Thyroid gland (tissue), 4 donors: ENCODE data around the gene LUM. TPM values are rescaled to one million over a fixed set of nuclear protein-coding genes. Genes with fewer than 3 reads are reported as not detected.

Experiments
- DNase-seq, 2 donors: peaks; one replicate each; pipeline ENCODE4 v3.0.0-alpha.2; 2019
- H3K27ac ChIP-seq, 3 donors: fragments of 200-600 bp; sonication (generic); 1 replicate in 2 of 3; 2 replicates in 1 of 3; pipeline ENCODE4 v1.5.1; 2016 to 2019; ENCODE audit warnings: mild to moderate bottlenecking in 1 of 3, moderate library complexity in 1 of 3
- H3K27me3 ChIP-seq: fragments of 200-600 bp; sonication (generic); one replicate; pipeline ENCODE4 v1.5.1; 2019
- H3K36me3 ChIP-seq, 2 donors: fragments of 200-600 bp; sonication (generic); one replicate each; pipeline ENCODE4 v1.5.1; 2016 to 2019
- H3K4me1 ChIP-seq, 2 donors: fragments of 200-600 bp; sonication (generic); one replicate each; pipeline ENCODE4 v1.5.1; 2017 to 2019
- H3K4me3 ChIP-seq, 3 donors: fragments of 200-600 bp; sonication (generic); replicated peaks in 1 of 3; 1 replicate in 2 of 3; 2 replicates in 1 of 3; pipeline ENCODE4 v1.5.1; 2016; ENCODE audit warnings: mild to moderate bottlenecking in 1 of 3
- H3K9me3 ChIP-seq: fragments of 200-600 bp; sonication (generic); one replicate; pipeline ENCODE4 v1.5.1; 2017
- POLR2A ChIP-seq, 2 donors: fragments of 450-650 bp; IDR thresholded peaks; one replicate each; pipeline ENCODE4 v1.6.1; 2017; ENCODE audit warnings: antibody characterized with exemption in 2 of 2, mild to moderate bottlenecking in 2 of 2, moderate library complexity in 1 of 2
- WGBS, 2 donors: methylation state at CpG; one replicate each; pipeline ENCODE4 v1.1.5; 2017; 5-methylcytosine and 5-hydroxymethylcytosine counted together
- intact Hi-C: fragments of 100-400 bp; cut with DNase I; formaldehyde crosslinking; loops from one replicate; pipeline ENCODE4 v1.15.1; 2023
- total RNA-seq, 4 donors: library from RNA; depleted of rRNA; stranded (reverse); fragments of >200 nt; gene quantifications; one replicate each; pipeline ENCODE4 v1.2.3, GENCODE V29; 2016
- TF ChIP-seq, protein P1 (sequence below), 6 experiments: fragments of 200-600 bp in 3 of 6; fragments of 450-650 bp in 3 of 6; sonication (generic) in 3 of 6; IDR thresholded peaks; one replicate each; pipeline ENCODE4 v1.5.1; 2016 to 2019; ENCODE audit warnings: antibody characterized with exemption in 6 of 6, mild to moderate bottlenecking in 2 of 6, inconsistent platforms in 1 of 6, moderate library complexity in 1 of 6

The LUM gene
- total RNA-seq, 4 donors from 2014 or later: 36.7 to 840 (median 127) TPM

GRCh38 chr12:91099836-91100235, 11.5 kb downstream of the LUM start:
- no peaks in the 10 kb centered on the region for H3K9me3 ChIP-seq
- H3K36me3 ChIP-seq: no peaks in the 10 kb centered on the region
- TF ChIP-seq POLR2A (IDR thresholded peaks at IDR 0.05): no peak
- TF ChIP-seq, protein P1, sequence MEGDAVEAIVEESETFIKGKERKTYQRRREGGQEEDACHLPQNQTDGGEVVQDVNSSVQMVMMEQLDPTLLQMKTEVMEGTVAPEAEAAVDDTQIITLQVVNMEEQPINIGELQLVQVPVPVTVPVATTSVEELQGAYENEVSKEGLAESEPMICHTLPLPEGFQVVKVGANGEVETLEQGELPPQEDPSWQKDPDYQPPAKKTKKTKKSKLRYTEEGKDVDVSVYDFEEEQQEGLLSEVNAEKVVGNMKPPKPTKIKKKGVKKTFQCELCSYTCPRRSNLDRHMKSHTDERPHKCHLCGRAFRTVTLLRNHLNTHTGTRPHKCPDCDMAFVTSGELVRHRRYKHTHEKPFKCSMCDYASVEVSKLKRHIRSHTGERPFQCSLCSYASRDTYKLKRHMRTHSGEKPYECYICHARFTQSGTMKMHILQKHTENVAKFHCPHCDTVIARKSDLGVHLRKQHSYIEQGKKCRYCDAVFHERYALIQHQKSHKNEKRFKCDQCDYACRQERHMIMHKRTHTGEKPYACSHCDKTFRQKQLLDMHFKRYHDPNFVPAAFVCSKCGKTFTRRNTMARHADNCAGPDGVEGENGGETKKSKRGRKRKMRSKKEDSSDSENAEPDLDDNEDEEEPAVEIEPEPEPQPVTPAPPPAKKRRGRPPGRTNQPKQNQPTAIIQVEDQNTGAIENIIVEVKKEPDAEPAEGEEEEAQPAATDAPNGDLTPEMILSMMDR (IDR thresholded peaks at IDR 0.05): no peak
- DNase-seq: no peak
- H3K4me1 ChIP-seq: no peaks in the 10 kb centered on the region
- intact Hi-C loops: no loop called here
- no peak overlapping the region for H3K4me3 ChIP-seq
- H3K27me3 ChIP-seq: no peaks in the 10 kb centered on the region
- 74 to 83% methylated on average over 2 of the region's 2 CpGs for WGBS, 2 donors
- H3K27ac ChIP-seq: no peak overlapping the region

- no peaks in the 10 kb centered on the region for H3K4me1 ChIP-seq
- H3K9me3 ChIP-seq: no peaks in the 10 kb centered on the region
- no peak for TF ChIP-seq POLR2A (IDR thresholded peaks at IDR 0.05)
- intact Hi-C loops: no loop called here
- H3K27ac ChIP-seq: no peak overlapping the region
- 48 to 49% methylated on average over 2 of the region's 2 CpGs for WGBS, 2 donors
- DNase-seq: no peak
- no peaks in the 10 kb centered on the region for H3K36me3 ChIP-seq
- no peak overlapping the region for H3K4me3 ChIP-seq
- no peaks in the 10 kb centered on the region for H3K27me3 ChIP-seq
These were observed 12.0 kb downstream of the LUM start for GRCh38 chr12:91099341-91099740.

DNA sequence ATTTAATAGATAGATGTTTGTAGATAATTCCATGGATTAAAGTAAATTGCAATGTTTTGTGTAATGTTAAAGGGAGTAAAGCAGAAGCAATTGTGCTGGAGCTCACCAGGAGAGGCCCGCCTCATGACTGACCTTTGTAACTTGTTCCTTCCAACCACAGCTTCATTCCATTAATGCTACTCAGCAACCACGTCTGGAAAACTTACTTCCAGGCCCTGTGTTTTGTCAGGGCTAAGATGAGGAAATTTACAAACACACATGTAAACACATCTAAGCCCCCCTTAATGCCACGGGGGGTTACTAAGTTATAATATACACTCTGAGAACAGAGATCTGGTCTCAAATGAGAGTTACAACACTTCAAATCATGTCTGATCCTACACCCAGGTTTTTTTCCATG, 12.4 kb downstream of the LUM start:
- Histone ChIP-seq H3K36me3 (no peaks in the 10 kb centered on the region), H3K4me1 (no peaks in the 10 kb centered on the region), H3K27me3 (no peaks in the 10 kb centered on the region), H3K27ac (no peak overlapping the region), H3K9me3 (no peaks in the 10 kb centered on the region), H3K4me3 (no peak overlapping the region)
- no peak for DNase-seq
- intact Hi-C loops: no loop called here
- WGBS, 2 donors: 52 to 57% methylated on average over 3 of the region's 3 CpGs
- no peak for TF ChIP-seq POLR2A (IDR thresholded peaks at IDR 0.05)
- TF ChIP-seq, protein P1 (IDR thresholded peaks at IDR 0.05): no peak

- TF ChIP-seq, protein P1 (IDR thresholded peaks at IDR 0.05): no peak
- no peak for TF ChIP-seq POLR2A (IDR thresholded peaks at IDR 0.05)
- Histone ChIP-seq H3K4me3 (no peak overlapping the region), H3K36me3 (no peaks in the 10 kb centered on the region), H3K9me3 (no peaks in the 10 kb centered on the region), H3K27me3 (no peaks in the 10 kb centered on the region), H3K27ac (no peak overlapping the region), H3K4me1 (no peaks in the 10 kb centered on the region)
- no peak for DNase-seq
- intact Hi-C loops: no loop called here
These were observed 12.8 kb downstream of the LUM start for GRCh38 chr12:91098461-91098860.

DNA sequence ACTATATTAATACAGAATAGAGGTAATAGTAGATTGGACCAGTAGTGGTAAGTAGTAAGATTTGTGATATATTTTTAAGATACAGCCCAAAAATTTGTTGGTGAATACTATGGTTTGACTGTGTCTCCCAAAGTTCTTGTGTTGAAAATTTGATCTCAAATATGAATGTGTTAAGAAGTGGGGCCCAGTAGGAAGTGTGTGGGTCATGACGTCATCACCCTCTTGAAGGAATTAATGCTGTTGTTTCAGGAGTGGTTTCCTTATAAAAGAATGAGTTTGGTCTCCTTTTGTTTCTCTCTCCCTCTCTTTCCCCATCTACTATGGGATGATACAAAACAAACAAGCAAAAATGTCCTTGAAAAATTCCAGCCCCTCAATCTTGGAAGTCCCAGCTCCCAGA, 16.3 kb downstream of the LUM start:
- no peak overlapping the region for H3K27ac ChIP-seq
- no peak for DNase-seq
- no peaks in the 10 kb centered on the region for H3K27me3 ChIP-seq
- 85 to 93% methylated on average over 1 of the region's 1 CpG for WGBS, 2 donors
- TF ChIP-seq POLR2A (IDR thresholded peaks at IDR 0.05): no peak
- TF ChIP-seq, protein P1 (IDR thresholded peaks at IDR 0.05): no peak
- H3K36me3 ChIP-seq: no peaks in the 10 kb centered on the region
- intact Hi-C loops: no loop called here
- no peak overlapping the region for H3K4me3 ChIP-seq
- no peaks in the 10 kb centered on the region for H3K4me1 ChIP-seq
- no peaks in the 10 kb centered on the region for H3K9me3 ChIP-seq

DNA sequence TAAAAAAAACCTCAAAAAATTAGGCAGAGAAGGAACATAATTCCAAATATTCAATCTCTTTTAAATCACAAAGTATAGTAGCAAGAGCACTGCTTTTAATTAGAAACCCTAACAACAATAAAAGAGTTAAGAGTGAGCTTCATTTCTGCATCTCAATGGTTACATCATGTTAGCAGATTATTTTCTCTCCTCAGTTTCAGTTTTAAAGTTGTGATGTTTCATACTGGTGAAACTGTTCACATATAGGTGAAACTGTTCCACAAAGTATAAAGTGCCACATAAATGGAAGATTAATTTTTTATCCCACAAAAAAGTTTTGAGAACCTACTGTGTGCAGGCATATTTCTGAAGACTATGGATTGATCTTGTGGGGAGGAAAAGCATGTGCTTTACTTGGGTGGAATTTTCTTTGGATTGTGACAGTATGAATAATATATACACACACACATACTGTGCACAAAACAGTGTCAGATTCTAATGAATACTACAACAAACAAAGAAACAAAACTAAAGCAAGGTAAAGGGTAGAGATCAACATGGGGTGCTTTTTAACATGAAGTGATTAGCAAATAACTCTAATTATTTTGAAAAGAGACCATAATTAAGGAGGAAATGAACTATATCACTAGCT, 17.1 kb downstream of the LUM start:
- no peaks in the 10 kb centered on the region for H3K27me3 ChIP-seq
- TF ChIP-seq, protein P1 (IDR thresholded peaks at IDR 0.05): no peak
- TF ChIP-seq POLR2A (IDR thresholded peaks at IDR 0.05): no peak
- H3K9me3 ChIP-seq: no peaks in the 10 kb centered on the region
- no peak overlapping the region for H3K27ac ChIP-seq
- no peak overlapping the region for H3K4me3 ChIP-seq
- intact Hi-C loops: no loop called here
- no peaks in the 10 kb centered on the region for H3K4me1 ChIP-seq
- DNase-seq: no peak
- no peaks in the 10 kb centered on the region for H3K36me3 ChIP-seq
